ENCODE measurements around the gene GADL1.

The GADL1 gene

GRCh38 chr3:30843877-30844276 is 50.6 kb downstream of the GADL1 start:
- no peak for TF ChIP-seq CTCF (conservative IDR thresholded peaks at IDR 0.05)
- H3K27ac ChIP-seq, result no peak overlapping the region

- no peak for TF ChIP-seq CTCF (conservative IDR thresholded peaks at IDR 0.05)
- H3K27ac ChIP-seq, result no peak overlapping the region
These were observed 58.3 kb downstream of the GADL1 start for GRCh38 chr3:30836141-30836540.

- TF ChIP-seq CTCF (conservative IDR thresholded peaks at IDR 0.05), result no peak
- no peak overlapping the region for H3K27ac ChIP-seq
These were observed 58.8 kb downstream of the GADL1 start for GRCh38 chr3:30835667-30836066.

- no peak for TF ChIP-seq CTCF (conservative IDR thresholded peaks at IDR 0.05)
These were observed 61.4 kb downstream of the GADL1 start for GRCh38 chr3:30832961-30833575.

GRCh38 chr3:30827080-30827479 is 67.4 kb downstream of the GADL1 start:
- TF ChIP-seq CTCF (conservative IDR thresholded peaks at IDR 0.05), result no peak
- H3K27ac ChIP-seq, result no peak overlapping the region

More at GRCh38 chr3:30832961-30833575, 61.4 kb downstream of the GADL1 start:
- H3K27ac ChIP-seq, result no peak overlapping the region

- H3K27ac ChIP-seq, result no peak overlapping the region
- no peak for TF ChIP-seq CTCF (conservative IDR thresholded peaks at IDR 0.05)
These were observed 67.9 kb downstream of the GADL1 start for GRCh38 chr3:30826531-30826942.

- no peak for TF ChIP-seq CTCF (conservative IDR thresholded peaks at IDR 0.05)
- no peak overlapping the region for H3K27ac ChIP-seq
These were observed 75.2 kb downstream of the GADL1 start for GRCh38 chr3:30819067-30819798.

Measured in VCaP (cell line).